Tibial artery (tissue), 4 donors: ENCODE data around the gene CFAP74.

Experiments used
- DNase-seq, 2 donors: peaks; one replicate each; pipeline ENCODE4 v3.0.0-alpha.2; 2019
- H3K27ac ChIP-seq, 2 donors: fragments of 200-600 bp; sonication (generic) in 1 of 2; 1 replicate in 1 of 2; 2 replicates in 1 of 2; pipeline ENCODE4 v1.5.1; 2018 to 2019; ENCODE audit warnings: mild to moderate bottlenecking in 1 of 2
- H3K27me3 ChIP-seq, 2 donors: fragments of 200-600 bp; sonication (generic) in 1 of 2; one replicate each; pipeline versions ENCODE4 v1.5.1 to v1.6.0; 2016 to 2019
- H3K36me3 ChIP-seq, 3 donors: fragments of 200-600 bp; sonication (generic) in 2 of 3; one replicate each; pipeline ENCODE4 v1.5.1; 2016 to 2019; ENCODE audit warnings: mild to moderate bottlenecking in 2 of 3
- H3K4me1 ChIP-seq, 4 donors: fragments of 200-600 bp; sonication (generic) in 2 of 4; 1 replicate in 3 of 4; 2 replicates in 1 of 4; pipeline ENCODE4 v1.5.1; 2016 to 2019
- H3K4me3 ChIP-seq, 2 donors: fragments of 200-600 bp; sonication (generic) in 1 of 2; 1 replicate in 1 of 2; 2 replicates in 1 of 2; pipeline ENCODE4 v1.5.1; 2018 to 2019; ENCODE audit warnings: mild to moderate bottlenecking in 2 of 2
- H3K9me3 ChIP-seq, 3 donors: fragments of 200-600 bp; sonication (generic) in 1 of 3; one replicate each; pipeline ENCODE4 v1.5.1; 2016 to 2019
- intact Hi-C: fragments of 100-400 bp; cut with DNase I; formaldehyde crosslinking; loops from one replicate; pipeline ENCODE4 v1.15.0; 2023; ENCODE audit warnings: low total_unique reads
- TF ChIP-seq, protein P1 (sequence below), 2 experiments: fragments of 200-600 bp in 1 of 2; fragments of 450-650 bp in 1 of 2; IDR thresholded peaks; one replicate each; pipeline ENCODE4 v1.5.1; 2017 to 2019; ENCODE audit warnings: antibody characterized with exemption in 2 of 2, mild to moderate bottlenecking in 1 of 2, moderate library complexity in 1 of 2

Gene CFAP74

DNA sequence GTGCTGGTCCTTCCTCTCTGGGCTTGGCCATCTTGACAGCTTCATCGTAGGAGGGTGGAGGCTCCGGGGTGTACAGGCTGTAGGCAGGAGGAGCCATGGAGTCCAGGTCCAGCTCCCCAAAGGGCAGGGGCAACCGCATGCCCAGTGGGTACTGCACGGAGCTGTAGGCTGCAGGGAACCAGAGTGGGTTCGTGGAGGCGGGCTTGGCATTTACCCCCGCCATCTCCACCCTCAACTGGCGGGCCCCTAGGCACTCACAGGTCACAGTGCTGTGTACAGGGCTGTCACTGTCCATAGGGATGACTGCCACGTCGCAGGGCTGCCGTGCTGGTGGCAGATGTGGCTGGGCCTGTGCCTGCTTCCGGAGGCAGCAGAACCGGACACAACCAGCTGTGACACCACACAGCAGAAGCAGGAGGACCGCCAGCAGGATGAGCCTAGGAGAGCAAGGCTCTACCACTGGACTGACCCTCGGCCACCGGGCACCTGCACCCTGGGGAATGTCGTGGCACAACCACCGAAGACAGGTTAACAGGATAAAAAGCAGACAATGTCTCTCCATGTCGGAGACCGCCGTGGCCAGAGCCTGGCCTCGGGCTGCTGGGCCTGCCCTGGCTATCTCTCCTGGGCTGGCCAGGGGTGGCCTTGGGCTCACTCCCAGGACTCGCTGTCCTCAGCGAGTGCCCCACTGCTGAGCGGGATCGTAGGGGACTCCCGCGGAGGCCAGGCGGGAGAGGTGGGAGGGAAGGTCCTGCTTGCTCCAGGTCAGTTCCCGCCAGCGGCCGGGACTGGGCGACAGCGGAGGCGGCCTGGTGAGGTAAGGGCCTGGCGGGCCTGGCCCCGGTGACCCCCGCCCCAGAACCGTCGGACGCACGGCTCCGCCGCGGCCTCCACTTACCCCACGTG is 85.3 kb downstream of the CFAP74 start:
- Histone ChIP-seq H3K36me3 (no peaks in the 10 kb centered on the region), H3K27me3 (peaks cover 0 to 32% of the 10 kb centered on the region in 2 donors), H3K4me1 (peaks cover 0 to 20% (median 16%) of the 10 kb centered on the region in 4 donors), H3K27ac (peak overlapping the region in 1 of 2 donors; percentile 18), H3K4me3 (peak overlapping the region; percentile 51 to 59), H3K9me3 (no peaks in the 10 kb centered on the region)
- no peak for DNase-seq
- TF ChIP-seq, protein P1, sequence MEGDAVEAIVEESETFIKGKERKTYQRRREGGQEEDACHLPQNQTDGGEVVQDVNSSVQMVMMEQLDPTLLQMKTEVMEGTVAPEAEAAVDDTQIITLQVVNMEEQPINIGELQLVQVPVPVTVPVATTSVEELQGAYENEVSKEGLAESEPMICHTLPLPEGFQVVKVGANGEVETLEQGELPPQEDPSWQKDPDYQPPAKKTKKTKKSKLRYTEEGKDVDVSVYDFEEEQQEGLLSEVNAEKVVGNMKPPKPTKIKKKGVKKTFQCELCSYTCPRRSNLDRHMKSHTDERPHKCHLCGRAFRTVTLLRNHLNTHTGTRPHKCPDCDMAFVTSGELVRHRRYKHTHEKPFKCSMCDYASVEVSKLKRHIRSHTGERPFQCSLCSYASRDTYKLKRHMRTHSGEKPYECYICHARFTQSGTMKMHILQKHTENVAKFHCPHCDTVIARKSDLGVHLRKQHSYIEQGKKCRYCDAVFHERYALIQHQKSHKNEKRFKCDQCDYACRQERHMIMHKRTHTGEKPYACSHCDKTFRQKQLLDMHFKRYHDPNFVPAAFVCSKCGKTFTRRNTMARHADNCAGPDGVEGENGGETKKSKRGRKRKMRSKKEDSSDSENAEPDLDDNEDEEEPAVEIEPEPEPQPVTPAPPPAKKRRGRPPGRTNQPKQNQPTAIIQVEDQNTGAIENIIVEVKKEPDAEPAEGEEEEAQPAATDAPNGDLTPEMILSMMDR (IDR thresholded peaks at IDR 0.05): no peak
- intact Hi-C loops: no loop called here

GRCh38 chr1:1917304-1917976 is 86.1 kb downstream of the CFAP74 start:
- TF ChIP-seq, protein P1 (IDR thresholded peaks at IDR 0.05): no peak
- no peak for DNase-seq
- intact Hi-C loops: no loop called here
- peaks cover 0 to 20% (median 16%) of the 10 kb centered on the region in 4 donors for H3K4me1 ChIP-seq
- no peak overlapping the region for H3K27ac ChIP-seq
- no peaks in the 10 kb centered on the region for H3K9me3 ChIP-seq
- no peaks in the 10 kb centered on the region for H3K36me3 ChIP-seq
- H3K4me3 ChIP-seq: no peak overlapping the region
- peaks cover 0 to 32% of the 10 kb centered on the region in 2 donors for H3K27me3 ChIP-seq

GRCh38 chr1:1916851-1917251 is 86.7 kb downstream of the CFAP74 start:
- no peaks in the 10 kb centered on the region for H3K36me3 ChIP-seq
- no peak for DNase-seq
- H3K9me3 ChIP-seq: no peaks in the 10 kb centered on the region
- peaks cover 0 to 32% of the 10 kb centered on the region in 2 donors for H3K27me3 ChIP-seq
- H3K4me1 ChIP-seq: peaks cover 0 to 20% (median 16%) of the 10 kb centered on the region in 4 donors
- no peak overlapping the region for H3K27ac ChIP-seq
- H3K4me3 ChIP-seq: no peak overlapping the region
- intact Hi-C loops: no loop called here
- TF ChIP-seq, protein P1 (IDR thresholded peaks at IDR 0.05): no peak

GRCh38 chr1:1915911-1916840 is 87.4 kb downstream of the CFAP74 start:
- intact Hi-C loops: no loop called here
- H3K9me3 ChIP-seq: no peaks in the 10 kb centered on the region
- peaks cover 0 to 32% of the 10 kb centered on the region in 2 donors for H3K27me3 ChIP-seq
- no peak overlapping the region for H3K27ac ChIP-seq
- no peak for DNase-seq
- no peaks in the 10 kb centered on the region for H3K36me3 ChIP-seq
- H3K4me3 ChIP-seq: no peak overlapping the region
- peaks cover 0 to 20% (median 16%) of the 10 kb centered on the region in 4 donors for H3K4me1 ChIP-seq
- TF ChIP-seq, protein P1 (IDR thresholded peaks at IDR 0.05): no peak
